Measurements from ENCODE around the gene APBB2.

- TF ChIP-seq CTCF (IDR thresholded peaks at IDR 0.05; ENCODE audit: low read depth, low read length, poor library complexity, severe bottlenecking) (no peak), EZH2phosphoT487 (IDR thresholded peaks at IDR 0.05; ENCODE audit: borderline replicate concordance, low read length) (no peak)
These were observed 41.6 kb downstream of the APBB2 start for GRCh38 chr4:41172786-41173185.

Data from DOHH2 (cell line).